Ishikawa (cell line): ENCODE measurements around the gene PARD3B.
A peak's percentile ranks its signal among the peaks of the same experiment; 100 is the strongest.

ENCODE experiments used
- CEBPB ChIP-seq: IDR thresholded peaks from 2 replicates; pipeline ENCODE4 v1.6.1; 2012
- CREB1 ChIP-seq: IDR thresholded peaks from 2 replicates; pipeline ENCODE4 v1.6.1; 2012; ENCODE audit warnings: low read depth
- EGR1 ChIP-seq: IDR thresholded peaks from 2 replicates; pipeline ENCODE4 v1.6.1; 2012
- EP300 ChIP-seq: IDR thresholded peaks from 2 replicates; pipeline ENCODE4 v1.6.1; 2012; ENCODE audit warnings: borderline replicate concordance
- FOXM1 ChIP-seq: IDR thresholded peaks from 2 replicates; pipeline ENCODE4 v1.6.1; 2012; ENCODE audit warnings: low read depth, borderline replicate concordance
- NFIC ChIP-seq: IDR thresholded peaks from 2 replicates; pipeline ENCODE4 v1.6.1; 2012
- RAD21 ChIP-seq: IDR thresholded peaks from 2 replicates; pipeline ENCODE4 v1.6.1; 2012; ENCODE audit warnings: low read depth
- TAF1 ChIP-seq: IDR thresholded peaks from 2 replicates; pipeline ENCODE4 v1.6.1; 2012; ENCODE audit warnings: low read depth, mild to moderate bottlenecking
- TCF12 ChIP-seq: IDR thresholded peaks from 2 replicates; pipeline ENCODE4 v1.6.1; 2012; ENCODE audit warnings: low read depth
- TEAD4 ChIP-seq: IDR thresholded peaks from 2 replicates; pipeline ENCODE4 v1.6.1; 2012
- YY1 ChIP-seq: IDR thresholded peaks from 2 replicates; pipeline ENCODE4 v1.6.1; 2012; ENCODE audit warnings: low read depth
- ZBTB7A ChIP-seq: IDR thresholded peaks from 2 replicates; pipeline ENCODE4 v1.6.1; 2012; ENCODE audit warnings: low read depth
- TF ChIP-seq, protein P1 (sequence below): IDR thresholded peaks from 2 replicates; pipeline ENCODE4 v1.6.1; 2012
- TF ChIP-seq, protein P2 (sequence below): IDR thresholded peaks from 2 replicates; pipeline ENCODE4 v1.6.1; 2012
- TF ChIP-seq, protein P3 (sequence below): IDR thresholded peaks from 2 replicates; pipeline ENCODE4 v1.6.1; 2012; ENCODE audit warnings: low read depth, mild to moderate bottlenecking

PARD3B gene

DNA sequence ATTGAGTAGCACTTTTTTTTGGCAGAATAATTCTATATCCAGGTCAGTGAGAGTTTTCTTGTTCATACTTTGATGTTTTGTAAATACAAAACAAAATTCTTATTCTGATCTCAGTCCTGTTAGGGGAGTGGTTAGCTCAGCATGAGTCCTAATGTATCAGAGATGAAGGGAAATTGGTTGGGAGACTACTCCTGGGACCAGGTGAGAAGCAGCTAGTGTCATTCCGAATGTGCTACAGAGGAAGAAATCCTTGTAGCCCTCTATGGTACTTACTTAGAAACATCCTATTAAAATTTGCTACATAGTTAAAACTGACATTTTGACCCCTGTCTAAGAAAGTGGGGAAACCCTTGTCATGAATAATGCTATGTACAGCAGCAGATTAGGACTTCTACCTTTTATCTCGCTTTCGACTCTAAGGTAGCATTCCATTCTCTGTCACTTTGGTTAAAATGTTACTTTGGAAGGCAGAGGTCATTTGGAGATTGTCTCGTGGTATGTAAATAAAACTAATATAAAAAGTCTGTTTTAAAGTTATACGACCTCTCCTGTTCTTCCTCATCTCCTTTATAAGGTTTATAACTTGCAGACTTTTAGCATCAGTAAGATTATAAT lies 65.8 kb downstream of the PARD3B start:
- TF ChIP-seq ZBTB7A (no peak), CREB1 (no peak), FOXM1 (no peak), YY1 (no peak), NFIC (no peak), TEAD4 (no peak), RAD21 (no peak), CEBPB (no peak), TCF12 (no peak), TAF1 (no peak), EGR1 (no peak), EP300 (no peak)
- TF ChIP-seq, protein P1, sequence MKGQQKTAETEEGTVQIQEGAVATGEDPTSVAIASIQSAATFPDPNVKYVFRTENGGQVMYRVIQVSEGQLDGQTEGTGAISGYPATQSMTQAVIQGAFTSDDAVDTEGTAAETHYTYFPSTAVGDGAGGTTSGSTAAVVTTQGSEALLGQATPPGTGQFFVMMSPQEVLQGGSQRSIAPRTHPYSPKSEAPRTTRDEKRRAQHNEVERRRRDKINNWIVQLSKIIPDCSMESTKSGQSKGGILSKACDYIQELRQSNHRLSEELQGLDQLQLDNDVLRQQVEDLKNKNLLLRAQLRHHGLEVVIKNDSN, result no peak
- TF ChIP-seq, protein P2, sequence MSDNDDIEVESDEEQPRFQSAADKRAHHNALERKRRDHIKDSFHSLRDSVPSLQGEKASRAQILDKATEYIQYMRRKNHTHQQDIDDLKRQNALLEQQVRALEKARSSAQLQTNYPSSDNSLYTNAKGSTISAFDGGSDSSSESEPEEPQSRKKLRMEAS, result no peak
- TF ChIP-seq, protein P3, sequence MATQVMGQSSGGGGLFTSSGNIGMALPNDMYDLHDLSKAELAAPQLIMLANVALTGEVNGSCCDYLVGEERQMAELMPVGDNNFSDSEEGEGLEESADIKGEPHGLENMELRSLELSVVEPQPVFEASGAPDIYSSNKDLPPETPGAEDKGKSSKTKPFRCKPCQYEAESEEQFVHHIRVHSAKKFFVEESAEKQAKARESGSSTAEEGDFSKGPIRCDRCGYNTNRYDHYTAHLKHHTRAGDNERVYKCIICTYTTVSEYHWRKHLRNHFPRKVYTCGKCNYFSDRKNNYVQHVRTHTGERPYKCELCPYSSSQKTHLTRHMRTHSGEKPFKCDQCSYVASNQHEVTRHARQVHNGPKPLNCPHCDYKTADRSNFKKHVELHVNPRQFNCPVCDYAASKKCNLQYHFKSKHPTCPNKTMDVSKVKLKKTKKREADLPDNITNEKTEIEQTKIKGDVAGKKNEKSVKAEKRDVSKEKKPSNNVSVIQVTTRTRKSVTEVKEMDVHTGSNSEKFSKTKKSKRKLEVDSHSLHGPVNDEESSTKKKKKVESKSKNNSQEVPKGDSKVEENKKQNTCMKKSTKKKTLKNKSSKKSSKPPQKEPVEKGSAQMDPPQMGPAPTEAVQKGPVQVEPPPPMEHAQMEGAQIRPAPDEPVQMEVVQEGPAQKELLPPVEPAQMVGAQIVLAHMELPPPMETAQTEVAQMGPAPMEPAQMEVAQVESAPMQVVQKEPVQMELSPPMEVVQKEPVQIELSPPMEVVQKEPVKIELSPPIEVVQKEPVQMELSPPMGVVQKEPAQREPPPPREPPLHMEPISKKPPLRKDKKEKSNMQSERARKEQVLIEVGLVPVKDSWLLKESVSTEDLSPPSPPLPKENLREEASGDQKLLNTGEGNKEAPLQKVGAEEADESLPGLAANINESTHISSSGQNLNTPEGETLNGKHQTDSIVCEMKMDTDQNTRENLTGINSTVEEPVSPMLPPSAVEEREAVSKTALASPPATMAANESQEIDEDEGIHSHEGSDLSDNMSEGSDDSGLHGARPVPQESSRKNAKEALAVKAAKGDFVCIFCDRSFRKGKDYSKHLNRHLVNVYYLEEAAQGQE, result no peak

DNA sequence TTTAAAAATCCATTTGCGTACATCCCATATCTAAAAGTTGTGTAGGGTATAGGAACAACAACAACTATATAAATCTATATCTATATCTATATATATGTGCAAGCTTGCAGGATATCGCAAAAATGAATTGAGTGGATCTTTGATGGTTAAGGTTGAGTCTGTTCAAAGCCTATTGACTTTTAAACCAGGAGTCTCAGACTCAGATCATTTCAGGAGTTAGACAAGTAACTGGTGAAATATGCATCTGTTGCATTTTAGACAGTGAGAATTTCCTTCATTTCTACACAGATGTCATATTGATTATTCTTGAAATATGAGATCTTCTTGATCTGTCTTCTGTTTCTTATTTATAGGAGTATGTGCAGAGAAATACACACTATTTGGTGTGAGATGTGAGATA lies 66.5 kb downstream of the PARD3B start:
- TF ChIP-seq ZBTB7A (no peak), EGR1 (no peak), RAD21 (no peak), TCF12 (no peak), CEBPB (no peak), TAF1 (no peak), TEAD4 (no peak)
- TF ChIP-seq, protein P2, result no peak

DNA sequence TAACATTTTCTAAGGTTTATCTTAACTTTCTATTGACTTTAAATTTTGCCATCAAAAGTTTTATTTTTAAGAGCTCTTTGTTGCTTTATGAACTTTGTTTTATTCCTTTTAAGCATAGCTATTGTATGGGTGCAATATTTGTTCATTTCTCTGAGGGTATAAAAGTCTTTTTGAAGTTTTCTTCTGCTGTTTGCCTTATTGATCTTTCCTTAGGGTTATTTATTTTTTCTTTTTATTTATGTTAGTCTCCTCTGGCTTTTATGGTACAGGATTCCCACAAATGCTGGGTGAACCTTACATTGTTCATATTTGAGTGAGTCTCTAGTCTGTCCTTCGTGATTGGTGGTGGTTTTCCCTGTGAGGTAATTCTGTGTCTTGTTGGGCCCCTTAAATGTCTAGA lies 68.4 kb downstream of the PARD3B start:
- TF ChIP-seq YY1 (no peak), TAF1 (no peak), EP300 (no peak), FOXM1 (no peak), TEAD4 (no peak), ZBTB7A (no peak), CREB1 (no peak), RAD21 (no peak), NFIC (no peak)
- TF ChIP-seq, protein P1, result no peak

DNA sequence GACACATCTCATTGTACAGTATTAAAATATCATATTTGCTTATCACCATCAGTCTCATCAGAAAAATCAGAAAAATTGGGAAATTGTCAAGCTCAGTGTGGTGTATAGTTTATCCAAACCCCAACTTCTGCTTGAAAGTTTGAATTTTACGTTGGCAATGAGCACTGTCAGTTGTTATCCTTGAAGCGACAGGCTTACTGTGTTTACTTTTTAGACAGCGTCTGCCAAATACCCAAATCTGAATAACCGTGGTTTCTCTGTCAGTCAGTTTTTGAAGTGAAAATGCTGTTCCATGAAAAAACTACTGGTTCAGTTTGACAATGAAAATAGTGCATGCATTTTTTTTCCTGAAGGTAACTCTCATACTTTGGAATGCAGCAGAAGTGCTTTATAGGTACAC lies 70.2 kb downstream of the PARD3B start:
- no peak for TF ChIP-seq EGR1
- no peak for TF ChIP-seq YY1
- TF ChIP-seq ZBTB7A, result no peak
- no peak for TF ChIP-seq FOXM1
- TF ChIP-seq TAF1, result no peak
- TF ChIP-seq TCF12, result no peak
- TF ChIP-seq, protein P2, result no peak
- TF ChIP-seq TEAD4, result no peak
- TF ChIP-seq CEBPB, result no peak
- no peak for TF ChIP-seq RAD21
- TF ChIP-seq, protein P1, result no peak
- no peak for TF ChIP-seq CREB1
- TF ChIP-seq, protein P3, result no peak
- TF ChIP-seq EP300, result no peak
- no peak for TF ChIP-seq NFIC

DNA sequence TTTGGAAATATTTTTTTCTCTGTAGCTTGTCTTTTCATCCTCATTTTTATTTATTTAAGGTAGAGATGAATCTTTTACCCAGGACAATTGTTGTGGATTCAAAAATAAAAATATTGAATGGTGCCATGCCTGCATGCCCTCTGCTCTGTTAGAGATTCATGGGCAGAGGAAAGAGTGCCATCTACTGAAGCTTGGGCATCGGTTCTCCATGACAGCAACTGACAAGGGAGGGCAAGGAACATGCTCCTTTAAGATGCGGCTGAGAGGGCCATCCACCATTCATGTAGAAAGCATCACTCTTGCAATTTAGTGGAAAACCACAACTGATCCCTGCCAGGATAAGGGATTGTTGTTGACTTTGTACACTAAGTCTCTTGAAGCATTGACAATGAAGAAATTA lies 79.9 kb downstream of the PARD3B start:
- peak; percentile 58 for TF ChIP-seq RAD21
- TF ChIP-seq EP300, result no peak
- TF ChIP-seq NFIC, result no peak
- TF ChIP-seq, protein P2, result no peak
